GM12878 (cell line): ENCODE measurements around the gene NMB. TPM values are rescaled to one million over a fixed set of nuclear protein-coding genes. Genes with fewer than 3 reads are reported as not detected.

ENCODE experiments used
- ATAC-seq: fragments of 200-7000 bp; cut with Tn5 transposase; 3 replicates; pipeline ENCODE4 v1.9.1; 2020; ENCODE audit warnings: mild to moderate bottlenecking, moderate library complexity
- BruUV-seq: library from RNA; stranded (reverse); fragments of 400-500 nt; replicated peaks from 2 replicates; lab custom pipeline; 2021; lab: Mats Ljungman, UMichigan
- CTCF ChIA-PET: fragments of 300-600 bp; sonication (Branson Sonifier 250); formaldehyde crosslinking; extraction: SDS; loops from one replicate; lab custom pipeline; 2021; ENCODE audit warnings: inconsistent platforms; lab: Yijun Ruan, JAX
- POLR2A ChIA-PET: fragments of 350-600 bp; formaldehyde crosslinking; extraction: SDS; loops from one replicate; lab custom pipeline; 2021; ENCODE audit warnings: inconsistent platforms; lab: Charles Lee
- RAD21 ChIA-PET: fragments of 300-600 bp; sonication (Branson Sonifier 250); formaldehyde crosslinking; loops from one replicate; lab custom pipeline; 2023; ENCODE audit warnings: antibody characterized with exemption; ENCODE audit not compliant: unreplicated experiment; lab: Charles Lee
- SMC1A ChIA-PET: fragments of 300-600 bp; sonication (Branson Sonifier 250); formaldehyde crosslinking; loops from one replicate; lab custom pipeline; 2023; ENCODE audit not compliant: unreplicated experiment, uncharacterized antibody; lab: Charles Lee
- DNase-seq: peaks from one replicate; pipeline ENCODE4 v3.0.0-alpha.2; 2011; ENCODE audit warnings: low read depth, low spot score
- FAIRE-seq: peaks from 3 replicates; lab custom pipeline; 2011; peaks lifted over from hg19 to GRCh38; lab: Jason Lieb, UNC
- H2AFZ ChIP-seq: 2 replicates; pipeline ENCODE4 v1.6.0; 2011; ENCODE audit warnings: low read depth, low read length, control low read depth; ENCODE audit not compliant: control insufficient read depth
- H3K27ac ChIP-seq: 2 replicates; pipeline ENCODE4 v1.5.1; 2011; ENCODE audit warnings: control low read depth; ENCODE audit not compliant: control insufficient read depth, insufficient read depth
- H3K27me3 ChIP-seq, 2 experiments: replicated peaks in 1 of 2; 2 replicates each; pipeline versions ENCODE4 v1.6.0 to v1.6.1; 2011; ENCODE audit warnings: low read length in 1 of 2; ENCODE audit not compliant: control insufficient read depth in 2 of 2, insufficient read depth in 2 of 2
- H3K36me3 ChIP-seq, 2 experiments: 2 replicates each; pipeline ENCODE4 v1.5.1; 2011; ENCODE audit warnings: low read length in 1 of 2; ENCODE audit not compliant: control insufficient read depth in 2 of 2, insufficient read depth in 2 of 2
- H3K4me1 ChIP-seq: 2 replicates; pipeline ENCODE4 v1.6.1; 2011; ENCODE audit warnings: mild to moderate bottlenecking, low read length, moderate library complexity, mixed read lengths; ENCODE audit not compliant: control insufficient read depth, insufficient read depth
- H3K4me2 ChIP-seq: 2 replicates; pipeline ENCODE4 v1.6.0; 2011; ENCODE audit warnings: control low read depth; ENCODE audit not compliant: control insufficient read depth, insufficient read depth
- H3K4me3 ChIP-seq: fragments of 200-600 bp; sonication (generic); 2 replicates; pipeline ENCODE4 v1.5.1; 2016
- H3K79me2 ChIP-seq: 2 replicates; pipeline ENCODE4 v1.6.0; 2011; ENCODE audit warnings: low read length; ENCODE audit not compliant: control insufficient read depth, insufficient read depth
- H3K9ac ChIP-seq: 2 replicates; pipeline ENCODE4 v1.8.0; 2011; ENCODE audit warnings: low read length, control low read depth, mixed read lengths; ENCODE audit not compliant: control insufficient read depth, insufficient read depth
- H3K9me3 ChIP-seq: replicated peaks from 3 replicates; pipeline ENCODE4 v1.5.1; 2011; ENCODE audit warnings: mild to moderate bottlenecking, low read length; ENCODE audit not compliant: control insufficient read depth, insufficient read depth
- H4K20me1 ChIP-seq: 2 replicates; pipeline ENCODE4 v1.6.0; 2011; ENCODE audit not compliant: control insufficient read depth, insufficient read depth
- CHD2 ChIP-seq: IDR thresholded peaks from 2 replicates; pipeline ENCODE4 v1.6.1; 2011; ENCODE audit warnings: low read depth, low read length, improper control_type of control experiment, borderline replicate concordance
- CTCF ChIP-seq, 3 experiments: IDR thresholded peaks in 2 of 3; conservative IDR thresholded peaks in 1 of 3; 2 replicates each; pipeline ENCODE4 v1.5.1; 2011; ENCODE audit warnings: low read depth in 3 of 3, low read length in 3 of 3, mild to moderate bottlenecking in 3 of 3, control low read depth in 2 of 3, moderate library complexity in 2 of 3, inconsistent platforms in 1 of 3, mixed read lengths in 1 of 3; ENCODE audit not compliant: control insufficient read depth in 2 of 3, insufficient read depth in 1 of 3; ENCODE audit errors: extremely low read depth in 1 of 3
- DPF2 ChIP-seq: fragments of 450-650 bp; IDR thresholded peaks from 2 replicates; pipeline ENCODE4 v1.6.1; 2017; ENCODE audit warnings: mild to moderate bottlenecking
- FOXM1 ChIP-seq: IDR thresholded peaks from 2 replicates; pipeline ENCODE4 v1.6.1; 2012; ENCODE audit warnings: low read depth, mild to moderate bottlenecking, inconsistent platforms, low read length, moderate library complexity
- KDM1A ChIP-seq: fragments of 200-600 bp; sonication (generic); IDR thresholded peaks from 2 replicates; pipeline ENCODE4 v1.6.1; 2016; ENCODE audit warnings: borderline replicate concordance
- POLR2AphosphoS2 ChIP-seq: IDR thresholded peaks from 2 replicates; pipeline ENCODE4 v1.6.1; 2011; ENCODE audit warnings: low read depth, mild to moderate bottlenecking, low read length, improper control_type of control experiment, moderate library complexity
- SMC3 ChIP-seq: IDR thresholded peaks from 2 replicates; pipeline ENCODE4 v1.6.1; 2011; ENCODE audit warnings: low read length, improper control_type of control experiment, borderline replicate concordance
- SUZ12 ChIP-seq: fragments of 200-600 bp; sonication (generic); IDR thresholded peaks from one replicate; pipeline ENCODE4 v1.6.1; 2018; ENCODE audit warnings: antibody characterized with exemption, mild to moderate bottlenecking; ENCODE audit not compliant: unreplicated experiment
- WGBS: methylation state at CpG from one replicate; pipeline ENCODE4 v1.1.6; 2016; ENCODE audit warnings: low lambda C conversion rate; ENCODE audit not compliant: insufficient replicate concordance, insufficient coverage; ENCODE audit errors: missing lambda C conversion rate; 5-methylcytosine and 5-hydroxymethylcytosine counted together
- in situ Hi-C: fragments of 300-500 bp; cut with MboI; formaldehyde crosslinking; loops from 9 replicates; pipeline ENCODE4 v1.14.3; 2018; ENCODE audit warnings: mixed read lengths
- intact Hi-C: fragments of 100-400 bp; cut with micrococcal nuclease; formaldehyde crosslinking; loops from one replicate; pipeline ENCODE4 v1.14.2; 2022; ENCODE audit not compliant: unreplicated experiment
- polyA plus RNA-seq, 11 experiments: library from polyadenylated mRNA; depleted of rRNA in 4 of 11; unstranded in 6 of 11; stranded (reverse) in 5 of 11; fragments of >200 nt; fragmentation: Nextera tagmentation in 4 of 11; fragmentation: Illumina TruSeq in 1 of 11; extraction: Ambion mirVana in 4 of 11; extraction: Trizol in 1 of 11; gene quantifications; 1 replicate in 1 of 11; 2 replicates in 10 of 11; pipeline versions ENCODE4 v1.2.1 to v1.2.3, GENCODE V29; 2011 to 2016; ENCODE audit warnings: inconsistent platforms in 2 of 11, missing spikeins in 2 of 11, low read depth in 1 of 11
- total RNA-seq, 4 experiments: library from RNA; depleted of rRNA in 3 of 4; stranded (reverse); fragments of >200 nt in 3 of 4; fragmentation: Illumina TruSeq in 1 of 4; extraction: Trizol in 1 of 4; gene quantifications; 2 replicates each; pipeline versions ENCODE4 v1.2.1 to v1.2.3, GENCODE V29; 2013 to 2021

The NMB gene
- total and polyA plus RNA-seq, 10 of the 15 experiments (the other 5 are each of a cell fraction or from before 2014, with no cell fraction given) = 0.32 to 4.1 (median 1.6) TPM

- CTCF ChIA-PET = interaction anchor here (0.6 to 1.8 kb wide), 2 partner anchors 37 to 42 kb away, joined by 3 read pairs; no protein-coding TSS in a partner anchor
- peaks cover 67% of the 10 kb centered on the region for H3K79me2 ChIP-seq
- H3K27me3 ChIP-seq = no peaks in the 10 kb centered on the region
- DNase-seq (no peak), FAIRE-seq (no peak), ATAC-seq (no peak)
- H3K4me3 ChIP-seq = no peak overlapping the region
- WGBS = 74% methylated on average over 4 of the region's 4 CpGs
- H3K27ac ChIP-seq = no peak overlapping the region
- SMC1A ChIA-PET = interaction anchor here (1.1 to 1.9 kb wide), 4 partner anchors 10 to 66 kb away, joined by 3 to 10 read pairs (median 4); no protein-coding TSS in a partner anchor
- intact Hi-C loops (no loop called here), in situ Hi-C loops (no loop called here)
- BruUV-seq = no TSS peak
- H3K9ac ChIP-seq = no peak overlapping the region
- no peaks in the 10 kb centered on the region; the same call in 1 of the 2 replicates for H3K4me1 ChIP-seq
- no peak overlapping the region for H3K4me2 ChIP-seq
- H3K9me3 ChIP-seq = no peaks in the 10 kb centered on the region; the same call in 2 of the 3 replicates
- no peak overlapping the region for H2AFZ ChIP-seq
- TF ChIP-seq POLR2AphosphoS2 = no peak
- H4K20me1 ChIP-seq = 0 out of 2 replicates have a peak, but pooled peaks cover 2% of the 10 kb centered on the region
- H3K36me3 ChIP-seq = peaks cover 0 to 3% of the 10 kb centered on the region in 2 experiments; a peak in 1 of 4 replicates
- RAD21 ChIA-PET = no interaction called here
- POLR2A ChIA-PET = interaction anchor here (0.7 to 0.9 kb wide), 3 partner anchors 8 to 1023 kb away, joined by 3 to 5 read pairs (median 4); no protein-coding TSS in a partner anchor
These were observed 38.8 kb upstream of the NMB start for GRCh38 chr15:84696757-84697156.

GRCh38 chr15:84690342-84690741 is 32.3 kb upstream of the NMB start:
- no peak overlapping the region for H2AFZ ChIP-seq
- SMC1A ChIA-PET = no interaction called here
- H3K9me3 ChIP-seq = peaks cover 4% of the 10 kb centered on the region; the same call in 1 of the 3 replicates
- peaks cover 8% of the 10 kb centered on the region; the same call in 1 of the 2 replicates for H3K4me1 ChIP-seq
- H3K9ac ChIP-seq = no peak overlapping the region
- CTCF ChIA-PET = no interaction called here
- TF ChIP-seq SUZ12 (no peak), CTCF (IDR thresholded peaks at IDR 0.05 in 2 of 3, conservative IDR thresholded peaks at IDR 0.05 in 1 of 3; ENCODE audit: control insufficient read depth in 2 of 3, extremely low read depth in 1 of 3, insufficient read depth in 1 of 3, low read depth in 3 of 3, low read length in 3 of 3) (no peak), CHD2 (no peak), FOXM1 (no peak), DPF2 (no peak), KDM1A (no peak), SMC3 (no peak)
- RAD21 ChIA-PET = no interaction called here
- no peak for FAIRE-seq
- no peaks in the 10 kb centered on the region for H4K20me1 ChIP-seq
- no peak overlapping the region for H3K27ac ChIP-seq
- H3K79me2 ChIP-seq = peaks cover 20% of the 10 kb centered on the region
- intact Hi-C loops (no loop called here), in situ Hi-C loops (no loop called here)
- BruUV-seq = no TSS peak
- WGBS = 89% methylated on average over 8 of the region's 8 CpGs
- no peaks in the 10 kb centered on the region for H3K27me3 ChIP-seq
- POLR2A ChIA-PET = no interaction called here
- peaks cover 5 to 7% of the 10 kb centered on the region in 2 experiments; a peak in 3 of 4 replicates for H3K36me3 ChIP-seq
- no peak for ATAC-seq
- H3K4me2 ChIP-seq = no peak overlapping the region
- H3K4me3 ChIP-seq = no peak overlapping the region
- DNase-seq = no peak
